GM21619 (cell line): Measurements from ENCODE around the gene AZIN2.
A peak's percentile ranks its signal among the peaks of the same experiment; 100 is the strongest.
"Not testable (repeated sequence)": the region's sequence is repeated elsewhere in the genome, so short reads cannot be mapped to it uniquely, and the experiment has no call there.

ENCODE experiments used
- ATAC-seq: cut with Tn5 transposase; IDR thresholded peaks from one replicate; pipeline ENCODE4 v1.9.1; 2021; ENCODE audit not compliant: unreplicated experiment

AZIN2 gene

GRCh38 chr1:33126411-33127000 lies 45.6 kb downstream of the AZIN2 start:
- ATAC-seq: no peak

GRCh38 chr1:33127001-33127823 lies 46.3 kb downstream of the AZIN2 start:
- ATAC-seq: peak; percentile 94

- ATAC-seq: no peak
Measured at GRCh38 chr1:33128781-33129180, 47.8 kb downstream of the AZIN2 start.

- ATAC-seq: no peak
Measured at GRCh38 chr1:33130297-33130696, 49.3 kb downstream of the AZIN2 start.

- ATAC-seq: no peak
Measured at GRCh38 chr1:33131191-33131590, 50.2 kb downstream of the AZIN2 start.

- no peak for ATAC-seq
Measured at GRCh38 chr1:33132549-33132948, 51.6 kb downstream of the AZIN2 start.

- ATAC-seq: no peak
Measured at GRCh38 chr1:33133478-33134105, 52.6 kb downstream of the AZIN2 start.

GRCh38 chr1:33136041-33136440 lies 55.1 kb downstream of the AZIN2 start:
- ATAC-seq: not testable (repeated sequence)

- no peak for ATAC-seq
Measured at GRCh38 chr1:33137800-33138199, 56.8 kb downstream of the AZIN2 start.

GRCh38 chr1:33140153-33141149 lies 59.5 kb downstream of the AZIN2 start:
- ATAC-seq: no peak

- ATAC-seq: no peak
Measured at GRCh38 chr1:33141216-33141615, 60.3 kb downstream of the AZIN2 start.

- no peak for ATAC-seq
Measured at GRCh38 chr1:33141781-33142180, 60.8 kb downstream of the AZIN2 start.

GRCh38 chr1:33142483-33143064 lies 61.6 kb downstream of the AZIN2 start:
- no peak for ATAC-seq

- no peak for ATAC-seq
Measured at GRCh38 chr1:33143176-33143575, 62.2 kb downstream of the AZIN2 start.

GRCh38 chr1:33143698-33144097 lies 62.7 kb downstream of the AZIN2 start:
- ATAC-seq: no peak

GRCh38 chr1:33146003-33146402 lies 65.0 kb downstream of the AZIN2 start:
- ATAC-seq: no peak

GRCh38 chr1:33147275-33147996 lies 66.5 kb downstream of the AZIN2 start:
- no peak for ATAC-seq

GRCh38 chr1:33147997-33148314 lies 67.0 kb downstream of the AZIN2 start:
- no peak for ATAC-seq

GRCh38 chr1:33148615-33149014 lies 67.7 kb downstream of the AZIN2 start:
- ATAC-seq: no peak
